K562 (cell line): ENCODE data around the gene DHX58. TPM values are rescaled to one million over a fixed set of nuclear protein-coding genes. Genes with fewer than 3 reads are reported as not detected.

Experiments used
- ATAC-seq: fragments of 200-7000 bp; cut with Tn5 transposase; 3 replicates; pipeline ENCODE4 v1.9.1; 2020; ENCODE audit warnings: moderate library complexity
- BruUV-seq: library from RNA; stranded (reverse); fragments of 400-500 nt; replicated peaks from 2 replicates; lab custom pipeline; 2021; lab: Mats Ljungman, UMichigan
- CTCF ChIA-PET: fragments of 300-600 bp; formaldehyde crosslinking; extraction: SDS; loops from one replicate; lab custom pipeline; 2021; ENCODE audit warnings: low intra/inter-chr PET ratio; lab: Yijun Ruan, JAX
- POLR2A ChIA-PET: fragments of 300-600, 350-650 bp; sonication (Branson Sonifier 250); formaldehyde crosslinking; extraction: SDS; loops from one replicate; lab custom pipeline; 2021; ENCODE audit warnings: antibody characterized with exemption, inconsistent platforms; lab: Yijun Ruan, JAX
- DNase-seq, 4 experiments: peaks; one replicate each; pipeline versions ENCODE4 v3.0.0 to v3.0.0-alpha.2; 2011 to 2018; ENCODE audit warnings: low spot score in 3 of 4, mixed read lengths in 3 of 4; ENCODE audit errors: extremely low read depth in 1 of 4
- FAIRE-seq: peaks from 2 replicates; lab custom pipeline; 2011; peaks lifted over from hg19 to GRCh38; lab: Jason Lieb, UNC
- H2AFZ ChIP-seq: 2 replicates; pipeline ENCODE4 v1.6.0; 2011; ENCODE audit warnings: low read depth, low read length, control low read depth, inconsistent platforms
- H3K27ac ChIP-seq: fragments of 200-600 bp; 3 replicates; pipeline ENCODE4 v1.8.0; 2011; ENCODE audit warnings: low read depth, mild to moderate bottlenecking, control low read depth, inconsistent platforms, low read length, moderate library complexity, mixed read lengths; ENCODE audit errors: extremely low read depth
- H3K27me3 ChIP-seq, 2 experiments: fragments of 300-600 bp in 1 of 2; 2 replicates in 1 of 2; 3 replicates in 1 of 2; pipeline versions ENCODE4 v1.6.0 to v1.8.0; 2011; ENCODE audit warnings: inconsistent platforms in 2 of 2, low read length in 2 of 2, mild to moderate bottlenecking in 1 of 2, mixed read lengths in 1 of 2, moderate library complexity in 1 of 2; ENCODE audit not compliant: control insufficient read depth in 2 of 2, insufficient read depth in 2 of 2
- H3K36me3 ChIP-seq: fragments of 300-600 bp; 3 replicates; pipeline ENCODE4 v1.8.0; 2011; ENCODE audit warnings: mild to moderate bottlenecking, low read length, inconsistent platforms; ENCODE audit not compliant: control insufficient read depth, insufficient read depth
- H3K4me1 ChIP-seq, 2 experiments: fragments of 200-600 bp in 1 of 2; replicated peaks in 1 of 2; 2 replicates in 1 of 2; 3 replicates in 1 of 2; pipeline versions ENCODE4 v1.5.1 to v1.8.0; 2011; ENCODE audit warnings: inconsistent platforms in 2 of 2, low read length in 2 of 2, mild to moderate bottlenecking in 1 of 2, mixed read lengths in 1 of 2, moderate library complexity in 1 of 2; ENCODE audit not compliant: control insufficient read depth in 2 of 2, insufficient read depth in 2 of 2
- H3K4me2 ChIP-seq: 2 replicates; pipeline ENCODE4 v1.6.1; 2011; ENCODE audit warnings: low read length, control low read depth, inconsistent platforms, mixed read lengths; ENCODE audit not compliant: insufficient read depth
- H3K4me3 ChIP-seq: fragments of 200-600 bp; sonication (generic), shearing (Covaris generic); 2 replicates; pipeline ENCODE4 v1.5.1; 2016; ENCODE audit warnings: control low read depth, inconsistent platforms
- H3K79me2 ChIP-seq: fragments of 200-600 bp; 3 replicates; pipeline ENCODE4 v1.8.0; 2011; ENCODE audit warnings: low read length, inconsistent platforms; ENCODE audit not compliant: control insufficient read depth, insufficient read depth
- H3K9ac ChIP-seq, 2 experiments: 2 replicates each; pipeline versions ENCODE4 v1.6.0 to v1.6.1; 2011; ENCODE audit warnings: low read depth in 2 of 2, low read length in 2 of 2, control low read depth in 1 of 2, inconsistent platforms in 1 of 2, mild to moderate bottlenecking in 1 of 2, mixed read lengths in 1 of 2; ENCODE audit not compliant: insufficient read depth in 1 of 2
- H3K9me1 ChIP-seq: one replicate; pipeline ENCODE4 v1.6.0; 2011; ENCODE audit warnings: inconsistent platforms, mild to moderate bottlenecking, low read length, moderate library complexity; ENCODE audit not compliant: control insufficient read depth, insufficient read depth
- H3K9me3 ChIP-seq: replicated peaks from 2 replicates; pipeline ENCODE4 v1.5.1; 2011; ENCODE audit warnings: low read depth, low read length, inconsistent platforms; ENCODE audit not compliant: control insufficient read depth, insufficient read depth
- H4K20me1 ChIP-seq: replicated peaks from 2 replicates; pipeline ENCODE4 v1.6.1; 2011; ENCODE audit warnings: low read length, inconsistent platforms, mixed read lengths; ENCODE audit not compliant: control insufficient read depth, insufficient read depth
- BCOR ChIP-seq: fragments of 450-650 bp; IDR thresholded peaks from 2 replicates; pipeline ENCODE4 v1.6.1; 2016
- RBM25 ChIP-seq: fragments of 200-400 bp; formaldehyde crosslinking; IDR thresholded peaks from 2 replicates; pipeline ENCODE4 v1.6.1; 2018; ENCODE audit warnings: low read length, low read depth, moderate library complexity; ENCODE audit not compliant: severe bottlenecking
- WGBS: fragments of 100-300 bp; shearing (Covaris generic); methylation state at CpG from one replicate; pipeline ENCODE4 v1.1.6; 2016; ENCODE audit warnings: low coverage, mixed read lengths; ENCODE audit not compliant: insufficient coverage; ENCODE audit errors: missing lambda C conversion rate; 5-methylcytosine and 5-hydroxymethylcytosine counted together
- in situ Hi-C: fragments of 300-500 bp; cut with MboI; formaldehyde crosslinking; loops from 4 replicates; pipeline ENCODE4 v1.15.0; 2018; ENCODE audit warnings: inconsistent platforms, mixed read lengths
- intact Hi-C: fragments of 100-400 bp; cut with micrococcal nuclease; formaldehyde crosslinking; loops from 2 replicates; pipeline ENCODE4 v1.14.2; 2022
- polyA plus RNA-seq, 8 experiments: library from polyadenylated mRNA; depleted of rRNA in 4 of 8; stranded (reverse) in 5 of 8; unstranded in 3 of 8; fragments of >200 nt; fragmentation: Nextera tagmentation in 2 of 8; fragmentation: Illumina TruSeq in 1 of 8; extraction: Ambion mirVana in 2 of 8; extraction: Trizol in 1 of 8; gene quantifications; 2 replicates each; pipeline versions ENCODE4 v1.2.1 to v1.2.3, GENCODE V29; 2011 to 2014; ENCODE audit warnings: inconsistent platforms in 1 of 8, missing spikeins in 1 of 8
- total RNA-seq, 7 experiments: library from RNA; depleted of rRNA in 6 of 7; stranded (reverse); fragments of >200 nt in 6 of 7; fragmentation: Illumina TruSeq in 2 of 7; extraction: Trizol in 2 of 7; gene quantifications; 2 replicates each; pipeline versions ENCODE4 v1.2.1 to v1.2.3, GENCODE V29; 2011 to 2021; ENCODE audit warnings: low replicate concordance in 1 of 7
- TF ChIP-seq, protein P1 (sequence below): fragments of 450-650 bp; IDR thresholded peaks from 2 replicates; pipeline ENCODE4 v1.6.1; 2016; ENCODE audit warnings: mild to moderate bottlenecking, moderate library complexity

Gene DHX58
- total and polyA plus RNA-seq, 9 of the 15 experiments (the other 6 are each of a cell fraction or from before 2014, with no cell fraction given), result 0.15 to 3.0 (median 1.4) TPM

DNA sequence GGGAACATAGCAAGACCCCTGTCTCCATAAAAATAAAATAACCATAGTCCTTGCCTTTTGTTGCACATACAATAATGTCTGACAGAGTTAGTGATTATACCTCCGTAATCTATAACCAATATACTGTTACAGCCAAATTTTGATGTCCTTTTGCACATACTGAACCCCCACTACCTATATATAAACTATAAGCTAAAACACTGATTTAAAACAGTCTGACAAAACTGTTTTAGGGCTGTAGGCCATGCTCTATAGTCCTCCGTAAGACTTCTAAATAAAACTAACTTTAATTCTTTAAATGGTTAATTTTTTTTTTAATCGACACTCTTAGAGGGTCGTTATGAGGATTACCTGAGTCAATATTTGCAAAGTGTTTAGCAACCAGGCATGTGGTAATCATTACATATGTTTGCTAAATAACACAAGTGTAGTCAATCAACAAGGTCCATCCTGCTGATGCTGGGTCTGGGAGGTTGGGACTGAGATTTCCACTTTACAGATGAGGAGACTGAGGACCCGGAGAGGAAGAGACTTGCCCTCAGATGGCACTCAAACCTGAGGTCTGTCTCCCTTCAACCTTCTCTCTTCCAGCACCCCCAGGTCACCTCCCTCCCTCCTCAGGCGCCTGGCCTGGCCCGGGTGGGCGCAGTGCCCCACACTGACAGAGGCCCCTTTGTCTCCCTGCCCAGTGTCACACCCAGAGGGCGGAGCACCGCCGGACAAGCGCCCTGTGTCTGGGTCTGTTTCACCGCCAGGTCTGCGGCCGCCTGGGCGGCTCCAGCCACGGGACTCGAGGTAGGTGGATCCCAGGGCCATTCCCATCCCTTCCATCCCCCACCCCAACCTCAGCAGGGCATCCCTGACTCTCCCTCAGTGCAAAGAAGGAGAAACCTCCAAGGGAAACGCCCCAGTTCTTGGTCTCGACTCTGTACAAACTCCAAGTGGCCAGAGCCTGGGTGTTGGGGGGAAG is 24.5 kb downstream of the DHX58 start:
- no peaks in the 10 kb centered on the region for H3K9me3 ChIP-seq
- ChIA-PET CTCF (no interaction called here), POLR2A (interaction anchor here (0.6 to 0.9 kb wide), 3 partner anchors 9 to 406 kb away, joined by 3 to 4 read pairs (median 3); no protein-coding TSS in a partner anchor)
- BruUV-seq, result no TSS peak
- FAIRE-seq (peak; percentile 59), DNase-seq (no peak), ATAC-seq (no peak)
- no peak overlapping the region for H3K4me2 ChIP-seq
- peaks cover 17 to 23% of the 10 kb centered on the region in 2 experiments for H3K4me1 ChIP-seq
- peak overlapping the region in 1 of 2 experiments; percentile 55; a peak in 1 of 4 replicates for H3K9ac ChIP-seq
- TF ChIP-seq BCOR (0 out of 2 replicates have a peak, but pooled peaks have one; percentile 25), RBM25 (peak; percentile 54)
- TF ChIP-seq, protein P1, sequence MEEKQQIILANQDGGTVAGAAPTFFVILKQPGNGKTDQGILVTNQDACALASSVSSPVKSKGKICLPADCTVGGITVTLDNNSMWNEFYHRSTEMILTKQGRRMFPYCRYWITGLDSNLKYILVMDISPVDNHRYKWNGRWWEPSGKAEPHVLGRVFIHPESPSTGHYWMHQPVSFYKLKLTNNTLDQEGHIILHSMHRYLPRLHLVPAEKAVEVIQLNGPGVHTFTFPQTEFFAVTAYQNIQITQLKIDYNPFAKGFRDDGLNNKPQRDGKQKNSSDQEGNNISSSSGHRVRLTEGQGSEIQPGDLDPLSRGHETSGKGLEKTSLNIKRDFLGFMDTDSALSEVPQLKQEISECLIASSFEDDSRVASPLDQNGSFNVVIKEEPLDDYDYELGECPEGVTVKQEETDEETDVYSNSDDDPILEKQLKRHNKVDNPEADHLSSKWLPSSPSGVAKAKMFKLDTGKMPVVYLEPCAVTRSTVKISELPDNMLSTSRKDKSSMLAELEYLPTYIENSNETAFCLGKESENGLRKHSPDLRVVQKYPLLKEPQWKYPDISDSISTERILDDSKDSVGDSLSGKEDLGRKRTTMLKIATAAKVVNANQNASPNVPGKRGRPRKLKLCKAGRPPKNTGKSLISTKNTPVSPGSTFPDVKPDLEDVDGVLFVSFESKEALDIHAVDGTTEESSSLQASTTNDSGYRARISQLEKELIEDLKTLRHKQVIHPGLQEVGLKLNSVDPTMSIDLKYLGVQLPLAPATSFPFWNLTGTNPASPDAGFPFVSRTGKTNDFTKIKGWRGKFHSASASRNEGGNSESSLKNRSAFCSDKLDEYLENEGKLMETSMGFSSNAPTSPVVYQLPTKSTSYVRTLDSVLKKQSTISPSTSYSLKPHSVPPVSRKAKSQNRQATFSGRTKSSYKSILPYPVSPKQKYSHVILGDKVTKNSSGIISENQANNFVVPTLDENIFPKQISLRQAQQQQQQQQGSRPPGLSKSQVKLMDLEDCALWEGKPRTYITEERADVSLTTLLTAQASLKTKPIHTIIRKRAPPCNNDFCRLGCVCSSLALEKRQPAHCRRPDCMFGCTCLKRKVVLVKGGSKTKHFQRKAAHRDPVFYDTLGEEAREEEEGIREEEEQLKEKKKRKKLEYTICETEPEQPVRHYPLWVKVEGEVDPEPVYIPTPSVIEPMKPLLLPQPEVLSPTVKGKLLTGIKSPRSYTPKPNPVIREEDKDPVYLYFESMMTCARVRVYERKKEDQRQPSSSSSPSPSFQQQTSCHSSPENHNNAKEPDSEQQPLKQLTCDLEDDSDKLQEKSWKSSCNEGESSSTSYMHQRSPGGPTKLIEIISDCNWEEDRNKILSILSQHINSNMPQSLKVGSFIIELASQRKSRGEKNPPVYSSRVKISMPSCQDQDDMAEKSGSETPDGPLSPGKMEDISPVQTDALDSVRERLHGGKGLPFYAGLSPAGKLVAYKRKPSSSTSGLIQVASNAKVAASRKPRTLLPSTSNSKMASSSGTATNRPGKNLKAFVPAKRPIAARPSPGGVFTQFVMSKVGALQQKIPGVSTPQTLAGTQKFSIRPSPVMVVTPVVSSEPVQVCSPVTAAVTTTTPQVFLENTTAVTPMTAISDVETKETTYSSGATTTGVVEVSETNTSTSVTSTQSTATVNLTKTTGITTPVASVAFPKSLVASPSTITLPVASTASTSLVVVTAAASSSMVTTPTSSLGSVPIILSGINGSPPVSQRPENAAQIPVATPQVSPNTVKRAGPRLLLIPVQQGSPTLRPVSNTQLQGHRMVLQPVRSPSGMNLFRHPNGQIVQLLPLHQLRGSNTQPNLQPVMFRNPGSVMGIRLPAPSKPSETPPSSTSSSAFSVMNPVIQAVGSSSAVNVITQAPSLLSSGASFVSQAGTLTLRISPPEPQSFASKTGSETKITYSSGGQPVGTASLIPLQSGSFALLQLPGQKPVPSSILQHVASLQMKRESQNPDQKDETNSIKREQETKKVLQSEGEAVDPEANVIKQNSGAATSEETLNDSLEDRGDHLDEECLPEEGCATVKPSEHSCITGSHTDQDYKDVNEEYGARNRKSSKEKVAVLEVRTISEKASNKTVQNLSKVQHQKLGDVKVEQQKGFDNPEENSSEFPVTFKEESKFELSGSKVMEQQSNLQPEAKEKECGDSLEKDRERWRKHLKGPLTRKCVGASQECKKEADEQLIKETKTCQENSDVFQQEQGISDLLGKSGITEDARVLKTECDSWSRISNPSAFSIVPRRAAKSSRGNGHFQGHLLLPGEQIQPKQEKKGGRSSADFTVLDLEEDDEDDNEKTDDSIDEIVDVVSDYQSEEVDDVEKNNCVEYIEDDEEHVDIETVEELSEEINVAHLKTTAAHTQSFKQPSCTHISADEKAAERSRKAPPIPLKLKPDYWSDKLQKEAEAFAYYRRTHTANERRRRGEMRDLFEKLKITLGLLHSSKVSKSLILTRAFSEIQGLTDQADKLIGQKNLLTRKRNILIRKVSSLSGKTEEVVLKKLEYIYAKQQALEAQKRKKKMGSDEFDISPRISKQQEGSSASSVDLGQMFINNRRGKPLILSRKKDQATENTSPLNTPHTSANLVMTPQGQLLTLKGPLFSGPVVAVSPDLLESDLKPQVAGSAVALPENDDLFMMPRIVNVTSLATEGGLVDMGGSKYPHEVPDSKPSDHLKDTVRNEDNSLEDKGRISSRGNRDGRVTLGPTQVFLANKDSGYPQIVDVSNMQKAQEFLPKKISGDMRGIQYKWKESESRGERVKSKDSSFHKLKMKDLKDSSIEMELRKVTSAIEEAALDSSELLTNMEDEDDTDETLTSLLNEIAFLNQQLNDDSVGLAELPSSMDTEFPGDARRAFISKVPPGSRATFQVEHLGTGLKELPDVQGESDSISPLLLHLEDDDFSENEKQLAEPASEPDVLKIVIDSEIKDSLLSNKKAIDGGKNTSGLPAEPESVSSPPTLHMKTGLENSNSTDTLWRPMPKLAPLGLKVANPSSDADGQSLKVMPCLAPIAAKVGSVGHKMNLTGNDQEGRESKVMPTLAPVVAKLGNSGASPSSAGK, result no peak
- WGBS, result 23% methylated on average over 14 of the region's 20 CpGs
- no peaks in the 10 kb centered on the region for H3K36me3 ChIP-seq
- H3K79me2 ChIP-seq, result no peaks in the 10 kb centered on the region
- H3K4me3 ChIP-seq, result no peak overlapping the region
- intact Hi-C loops (no loop called here), in situ Hi-C loops (no loop called here)
- H2AFZ ChIP-seq, result no peak overlapping the region
- H4K20me1 ChIP-seq, result no peaks in the 10 kb centered on the region
- no peak overlapping the region for H3K27ac ChIP-seq
- H3K27me3 ChIP-seq, result peaks cover 0 to 9% of the 10 kb centered on the region in 2 experiments; a peak in 1 of 5 replicates
- H3K9me1 ChIP-seq, result no peaks in the 10 kb centered on the region
